Measurements from ENCODE around the gene CDH23. TPM values are rescaled to one million over a fixed set of nuclear protein-coding genes. Genes with fewer than 3 reads are reported as not detected.

The CDH23 gene
- total and polyA plus RNA-seq, 9 of the 15 experiments (the other 6 are each of a cell fraction or from before 2014, with no cell fraction given) = 0.18 to 1.2 (median 0.47) TPM

DNA sequence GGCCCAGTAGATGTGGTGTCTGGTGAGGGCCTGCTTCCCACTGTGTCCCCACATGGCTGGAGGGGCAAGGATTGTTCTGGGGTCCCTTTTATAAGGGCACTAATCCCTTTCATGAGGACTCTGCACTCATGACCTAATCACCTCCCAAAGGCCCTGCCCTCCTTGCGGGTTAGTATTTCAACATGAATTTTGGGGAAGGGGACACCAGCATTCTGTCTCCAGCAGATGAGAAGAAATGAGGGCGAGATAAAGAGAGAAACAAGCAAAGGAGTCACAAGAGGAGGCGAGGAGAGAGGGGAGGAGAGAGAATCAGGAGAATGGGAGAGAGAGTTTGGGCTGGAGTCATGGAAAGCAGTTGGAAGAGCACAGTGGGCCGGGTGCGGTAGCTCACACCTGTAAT lies 239.1 kb downstream of the CDH23 start (continued):
- TF ChIP-seq, protein P1, sequence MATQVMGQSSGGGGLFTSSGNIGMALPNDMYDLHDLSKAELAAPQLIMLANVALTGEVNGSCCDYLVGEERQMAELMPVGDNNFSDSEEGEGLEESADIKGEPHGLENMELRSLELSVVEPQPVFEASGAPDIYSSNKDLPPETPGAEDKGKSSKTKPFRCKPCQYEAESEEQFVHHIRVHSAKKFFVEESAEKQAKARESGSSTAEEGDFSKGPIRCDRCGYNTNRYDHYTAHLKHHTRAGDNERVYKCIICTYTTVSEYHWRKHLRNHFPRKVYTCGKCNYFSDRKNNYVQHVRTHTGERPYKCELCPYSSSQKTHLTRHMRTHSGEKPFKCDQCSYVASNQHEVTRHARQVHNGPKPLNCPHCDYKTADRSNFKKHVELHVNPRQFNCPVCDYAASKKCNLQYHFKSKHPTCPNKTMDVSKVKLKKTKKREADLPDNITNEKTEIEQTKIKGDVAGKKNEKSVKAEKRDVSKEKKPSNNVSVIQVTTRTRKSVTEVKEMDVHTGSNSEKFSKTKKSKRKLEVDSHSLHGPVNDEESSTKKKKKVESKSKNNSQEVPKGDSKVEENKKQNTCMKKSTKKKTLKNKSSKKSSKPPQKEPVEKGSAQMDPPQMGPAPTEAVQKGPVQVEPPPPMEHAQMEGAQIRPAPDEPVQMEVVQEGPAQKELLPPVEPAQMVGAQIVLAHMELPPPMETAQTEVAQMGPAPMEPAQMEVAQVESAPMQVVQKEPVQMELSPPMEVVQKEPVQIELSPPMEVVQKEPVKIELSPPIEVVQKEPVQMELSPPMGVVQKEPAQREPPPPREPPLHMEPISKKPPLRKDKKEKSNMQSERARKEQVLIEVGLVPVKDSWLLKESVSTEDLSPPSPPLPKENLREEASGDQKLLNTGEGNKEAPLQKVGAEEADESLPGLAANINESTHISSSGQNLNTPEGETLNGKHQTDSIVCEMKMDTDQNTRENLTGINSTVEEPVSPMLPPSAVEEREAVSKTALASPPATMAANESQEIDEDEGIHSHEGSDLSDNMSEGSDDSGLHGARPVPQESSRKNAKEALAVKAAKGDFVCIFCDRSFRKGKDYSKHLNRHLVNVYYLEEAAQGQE (IDR thresholded peaks at IDR 0.05; ENCODE audit: borderline replicate concordance) = no peak
- TF ChIP-seq, protein P1 (CRISPR knock-in tag; IDR thresholded peaks at IDR 0.05; ENCODE audit: low read depth) = no peak
- TF ChIP-seq SMARCA4 (IDR thresholded peaks at IDR 0.05) (no peak), LCOR (CRISPR knock-in tag; IDR thresholded peaks at IDR 0.05) (peak; percentile 53; the same call in 1 of the 2 replicates)
- TF ChIP-seq, protein P2, sequence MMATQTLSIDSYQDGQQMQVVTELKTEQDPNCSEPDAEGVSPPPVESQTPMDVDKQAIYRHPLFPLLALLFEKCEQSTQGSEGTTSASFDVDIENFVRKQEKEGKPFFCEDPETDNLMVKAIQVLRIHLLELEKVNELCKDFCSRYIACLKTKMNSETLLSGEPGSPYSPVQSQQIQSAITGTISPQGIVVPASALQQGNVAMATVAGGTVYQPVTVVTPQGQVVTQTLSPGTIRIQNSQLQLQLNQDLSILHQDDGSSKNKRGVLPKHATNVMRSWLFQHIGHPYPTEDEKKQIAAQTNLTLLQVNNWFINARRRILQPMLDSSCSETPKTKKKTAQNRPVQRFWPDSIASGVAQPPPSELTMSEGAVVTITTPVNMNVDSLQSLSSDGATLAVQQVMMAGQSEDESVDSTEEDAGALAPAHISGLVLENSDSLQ (IDR thresholded peaks at IDR 0.05) = no peak
- TF ChIP-seq, protein P3, sequence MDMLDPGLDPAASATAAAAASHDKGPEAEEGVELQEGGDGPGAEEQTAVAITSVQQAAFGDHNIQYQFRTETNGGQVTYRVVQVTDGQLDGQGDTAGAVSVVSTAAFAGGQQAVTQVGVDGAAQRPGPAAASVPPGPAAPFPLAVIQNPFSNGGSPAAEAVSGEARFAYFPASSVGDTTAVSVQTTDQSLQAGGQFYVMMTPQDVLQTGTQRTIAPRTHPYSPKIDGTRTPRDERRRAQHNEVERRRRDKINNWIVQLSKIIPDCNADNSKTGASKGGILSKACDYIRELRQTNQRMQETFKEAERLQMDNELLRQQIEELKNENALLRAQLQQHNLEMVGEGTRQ (CRISPR knock-in tag; IDR thresholded peaks at IDR 0.05) = no peak
- TF ChIP-seq, protein P4, sequence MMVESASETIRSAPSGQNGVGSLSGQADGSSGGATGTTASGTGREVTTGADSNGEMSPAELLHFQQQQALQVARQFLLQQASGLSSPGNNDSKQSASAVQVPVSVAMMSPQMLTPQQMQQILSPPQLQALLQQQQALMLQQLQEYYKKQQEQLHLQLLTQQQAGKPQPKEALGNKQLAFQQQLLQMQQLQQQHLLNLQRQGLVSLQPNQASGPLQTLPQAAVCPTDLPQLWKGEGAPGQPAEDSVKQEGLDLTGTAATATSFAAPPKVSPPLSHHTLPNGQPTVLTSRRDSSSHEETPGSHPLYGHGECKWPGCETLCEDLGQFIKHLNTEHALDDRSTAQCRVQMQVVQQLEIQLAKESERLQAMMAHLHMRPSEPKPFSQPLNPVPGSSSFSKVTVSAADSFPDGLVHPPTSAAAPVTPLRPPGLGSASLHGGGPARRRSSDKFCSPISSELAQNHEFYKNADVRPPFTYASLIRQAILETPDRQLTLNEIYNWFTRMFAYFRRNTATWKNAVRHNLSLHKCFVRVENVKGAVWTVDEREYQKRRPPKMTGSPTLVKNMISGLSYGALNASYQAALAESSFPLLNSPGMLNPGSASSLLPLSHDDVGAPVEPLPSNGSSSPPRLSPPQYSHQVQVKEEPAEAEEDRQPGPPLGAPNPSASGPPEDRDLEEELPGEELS (CRISPR knock-in tag; IDR thresholded peaks at IDR 0.05; ENCODE audit: borderline replicate concordance) = no peak
- TF ChIP-seq, protein P5, sequence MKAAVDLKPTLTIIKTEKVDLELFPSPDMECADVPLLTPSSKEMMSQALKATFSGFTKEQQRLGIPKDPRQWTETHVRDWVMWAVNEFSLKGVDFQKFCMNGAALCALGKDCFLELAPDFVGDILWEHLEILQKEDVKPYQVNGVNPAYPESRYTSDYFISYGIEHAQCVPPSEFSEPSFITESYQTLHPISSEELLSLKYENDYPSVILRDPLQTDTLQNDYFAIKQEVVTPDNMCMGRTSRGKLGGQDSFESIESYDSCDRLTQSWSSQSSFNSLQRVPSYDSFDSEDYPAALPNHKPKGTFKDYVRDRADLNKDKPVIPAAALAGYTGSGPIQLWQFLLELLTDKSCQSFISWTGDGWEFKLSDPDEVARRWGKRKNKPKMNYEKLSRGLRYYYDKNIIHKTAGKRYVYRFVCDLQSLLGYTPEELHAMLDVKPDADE (conservative IDR thresholded peaks at IDR 0.05; ENCODE audit: control insufficient read depth, low read depth, low read length) = no peak
